ENCODE data around the gene FUT3.

FUT3 gene

GRCh38 chr19:5800361-5801270 lies 50.6 kb downstream of the FUT3 start:
- no peak for DNase-seq (ENCODE audit: low spot score)

- DNase-seq (ENCODE audit: low spot score): no peak
Measured at GRCh38 chr19:5799247-5800241, 51.7 kb downstream of the FUT3 start.

- no peak for DNase-seq (ENCODE audit: low spot score)
Measured at GRCh38 chr19:5798244-5798643, 53.0 kb downstream of the FUT3 start.

GRCh38 chr19:5795382-5795919 lies 55.8 kb downstream of the FUT3 start:
- no peak for DNase-seq (ENCODE audit: low spot score)

GRCh38 chr19:5793188-5793587 lies 58.1 kb downstream of the FUT3 start:
- no peak for DNase-seq (ENCODE audit: low spot score)

Measured in AG08395 (cell line).